Cardiac muscle cell (in vitro differentiated cells and primary cell): ENCODE data around the gene ARL3. TPM values are rescaled to one million over a fixed set of nuclear protein-coding genes. Genes with fewer than 3 reads are reported as not detected.

Experiments used
- DNase-seq, 2 donors: peaks; one replicate each; pipeline versions ENCODE4 v3.0.0 to v3.0.0-alpha.2; 2010 to 2017; ENCODE audit warnings: low read depth in 1 of 2, low spot score in 1 of 2
- H3K27ac ChIP-seq: fragments of 200-600 bp; sonication (generic); 2 replicates; pipeline ENCODE4 v1.5.1; 2016
- H3K27me3 ChIP-seq: fragments of 200-600 bp; sonication (generic); 2 replicates; pipeline ENCODE4 v1.6.0; 2016; ENCODE audit warnings: control low read depth
- H3K36me3 ChIP-seq: fragments of 200-600 bp; sonication (generic); 2 replicates; pipeline ENCODE4 v1.5.1; 2016; ENCODE audit warnings: control low read depth
- H3K4me1 ChIP-seq: fragments of 200-600 bp; sonication (generic); 2 replicates; pipeline ENCODE4 v1.8.1; 2017; ENCODE audit warnings: low read depth, mild to moderate bottlenecking, mixed run types
- H3K4me3 ChIP-seq: fragments of 200-600 bp; sonication (generic); 2 replicates; pipeline ENCODE4 v1.5.1; 2016; ENCODE audit warnings: mild to moderate bottlenecking
- H3K9me3 ChIP-seq: fragments of 200-600 bp; sonication (generic); 2 replicates; pipeline ENCODE4 v1.5.1; 2017; ENCODE audit warnings: low read depth, mild to moderate bottlenecking, control low read depth
- CTCF ChIP-seq: IDR thresholded peaks from 2 replicates; pipeline ENCODE4 v1.5.1; 2012; ENCODE audit warnings: low read depth, mild to moderate bottlenecking, low read length
- polyA plus RNA-seq: library from polyadenylated mRNA; unstranded; fragments of >200 nt; fragmentation: Nextera tagmentation; extraction: Ambion mirVana; gene quantifications from 2 replicates; pipeline ENCODE4 v1.2.1, GENCODE V29; 2016
- total RNA-seq: library from RNA; depleted of rRNA; stranded (reverse); fragments of >200 nt; gene quantifications from 2 replicates; pipeline ENCODE4 v1.2.3, GENCODE V29; 2016

Gene ARL3
- total and polyA plus RNA-seq, 2 experiments from 2014 or later = 16.3 to 47.3 TPM

- Histone ChIP-seq H3K4me1 (peaks cover 3% of the 10 kb centered on the region), H3K4me3 (no peak overlapping the region), H3K27ac (no peak overlapping the region), H3K9me3 (no peaks in the 10 kb centered on the region), H3K36me3 (peaks cover 4% of the 10 kb centered on the region), H3K27me3 (no peaks in the 10 kb centered on the region)
- no peak for DNase-seq
- TF ChIP-seq CTCF = no peak
Measured at GRCh38 chr10:102741726-102742237, 27.6 kb upstream of the ARL3 start.

- no peak for TF ChIP-seq CTCF
- H3K27ac ChIP-seq = no peak overlapping the region
- peaks cover 3% of the 10 kb centered on the region for H3K4me1 ChIP-seq
- no peaks in the 10 kb centered on the region for H3K9me3 ChIP-seq
- no peak for DNase-seq
- H3K36me3 ChIP-seq = peaks cover 4% of the 10 kb centered on the region
- H3K4me3 ChIP-seq = no peak overlapping the region
- H3K27me3 ChIP-seq = no peaks in the 10 kb centered on the region
Measured at GRCh38 chr10:102740229-102740628, 26.0 kb upstream of the ARL3 start.

DNA sequence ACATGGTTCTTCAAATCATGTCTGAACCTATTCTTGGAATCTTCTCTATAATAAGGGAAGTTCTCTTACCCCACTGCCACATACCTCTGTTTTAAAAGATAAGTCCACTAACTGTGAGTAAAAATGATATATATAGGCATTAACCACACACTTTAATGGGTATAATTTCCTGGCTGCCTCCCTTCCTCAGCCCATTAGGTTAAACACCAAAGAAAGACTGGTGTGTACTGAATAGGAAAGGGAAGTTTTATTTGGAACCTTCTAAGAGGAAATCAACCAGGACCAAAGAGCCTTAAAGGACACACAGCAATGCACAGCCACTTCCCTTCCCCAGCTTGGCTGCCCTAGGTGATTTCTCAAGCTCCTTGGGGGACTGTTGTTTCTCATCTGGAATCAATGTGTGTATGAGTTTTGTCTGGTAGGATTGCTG, 24.5 kb upstream of the ARL3 start:
- no peak for TF ChIP-seq CTCF
- Histone ChIP-seq H3K9me3 (no peaks in the 10 kb centered on the region), H3K4me3 (no peak overlapping the region), H3K36me3 (peaks cover 4% of the 10 kb centered on the region), H3K27me3 (no peaks in the 10 kb centered on the region), H3K4me1 (no peaks in the 10 kb centered on the region), H3K27ac (peak overlapping the region; percentile 67)
- DNase-seq = no peak

DNA sequence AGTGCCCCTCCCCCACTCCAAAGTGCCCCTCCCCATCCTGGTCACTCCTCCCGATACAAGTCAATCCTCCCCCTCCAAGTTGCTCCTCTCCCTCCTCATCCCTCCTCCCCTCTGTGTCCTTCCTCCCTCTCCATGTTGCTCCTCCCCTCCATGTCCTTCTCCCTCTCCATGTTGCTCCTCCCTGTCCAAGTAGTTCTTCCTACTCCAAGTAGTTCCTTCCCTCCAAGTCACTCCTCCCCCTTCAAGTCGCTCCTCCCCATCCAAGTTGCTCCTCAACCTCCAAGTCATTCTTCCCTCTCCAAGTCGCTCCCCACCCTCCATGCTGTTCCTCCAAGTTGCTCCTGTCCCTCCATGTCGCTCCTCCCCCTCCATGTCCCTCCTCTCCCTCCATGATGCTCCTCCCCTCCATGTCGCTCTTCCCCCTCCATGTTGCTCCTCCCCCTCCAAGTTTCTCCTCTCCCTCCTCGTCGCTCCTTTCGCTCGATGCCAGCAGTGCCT, 20.9 kb upstream of the ARL3 start:
- H3K27me3 ChIP-seq = no peaks in the 10 kb centered on the region
- H3K4me3 ChIP-seq = no peak overlapping the region
- TF ChIP-seq CTCF = no peak
- H3K9me3 ChIP-seq = no peaks in the 10 kb centered on the region
- H3K27ac ChIP-seq = no peak overlapping the region
- DNase-seq = no peak
- H3K36me3 ChIP-seq = peaks cover 15% of the 10 kb centered on the region
- no peaks in the 10 kb centered on the region for H3K4me1 ChIP-seq

GRCh38 chr10:102732661-102733060, 18.5 kb upstream of the ARL3 start:
- H3K27me3 ChIP-seq = no peaks in the 10 kb centered on the region
- peaks cover 11% of the 10 kb centered on the region for H3K36me3 ChIP-seq
- DNase-seq = no peak
- TF ChIP-seq CTCF = no peak
- no peaks in the 10 kb centered on the region for H3K4me1 ChIP-seq
- H3K9me3 ChIP-seq = no peaks in the 10 kb centered on the region
- no peak overlapping the region for H3K27ac ChIP-seq
- H3K4me3 ChIP-seq = no peak overlapping the region
